ENCODE data around the gene PHIP. TPM values are rescaled to one million over a fixed set of nuclear protein-coding genes. Genes with fewer than 3 reads are reported as not detected.

PHIP gene
- total and polyA plus RNA-seq, 2 donors (not counting 3 experiments of a cell fraction or from before 2014, with no cell fraction given): 3.5 to 28.4 TPM

DNA sequence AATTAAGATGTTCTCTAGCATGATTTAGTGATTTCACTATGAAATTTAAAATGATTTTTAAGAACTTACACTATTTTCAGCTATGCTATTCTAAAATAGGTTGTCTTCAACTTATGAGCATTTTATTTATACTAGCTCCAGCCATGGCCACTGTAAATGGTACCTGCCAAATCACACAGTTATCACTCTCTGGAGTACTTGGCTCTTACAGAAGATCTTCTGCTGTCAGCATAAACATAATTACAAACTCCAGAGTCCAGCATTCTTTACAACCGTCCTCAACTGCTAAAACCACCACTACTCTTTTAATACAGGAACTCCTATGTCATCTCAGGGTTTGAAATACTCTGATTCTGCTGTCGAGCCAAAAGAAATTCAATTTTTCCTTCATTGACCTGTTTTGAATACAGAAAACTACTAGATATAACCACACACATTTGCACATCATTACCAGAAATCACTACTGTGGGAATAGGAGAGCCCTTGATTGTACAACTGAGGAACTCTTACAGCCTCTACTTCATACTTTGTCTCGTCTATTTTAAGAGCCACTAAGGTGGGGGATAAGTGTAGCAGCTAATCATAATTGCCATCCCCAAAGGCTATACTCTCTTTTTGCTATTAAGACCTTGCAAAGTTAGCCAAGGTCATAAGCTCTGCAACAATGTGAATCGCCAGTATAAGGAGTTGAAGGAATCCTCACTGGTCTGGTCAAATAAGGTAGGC is 93.7 kb downstream of the PHIP start:
- Histone ChIP-seq H3K36me3 (ENCODE audit: control insufficient read depth in 2 of 2, extremely low read depth in 1 of 2, insufficient read depth in 2 of 2, low read length in 2 of 2) (peaks cover 4 to 27% of the 10 kb centered on the region in 2 experiments), H3K4me2 (ENCODE audit: insufficient read depth, low read length) (no peak overlapping the region), H2AFZ (ENCODE audit: low read depth, low read length) (no peak overlapping the region), H3K9me1 (replicated peaks; ENCODE audit: control insufficient read depth, extremely low read depth, insufficient read depth, low read length) (no peaks in the 10 kb centered on the region), H3K9ac (replicated peaks; ENCODE audit: extremely low read depth, insufficient read depth, low read length) (no peak overlapping the region), H3K27me3 (ENCODE audit: control insufficient read depth in 2 of 2, insufficient read depth in 2 of 2, low read length in 2 of 2) (no peaks in the 10 kb centered on the region), H3K79me2 (ENCODE audit: control insufficient read depth, insufficient read depth, low read length) (no peaks in the 10 kb centered on the region), H3K4me3 (replicated peaks in 1 of 3; ENCODE audit: insufficient read depth in 1 of 3, low read depth in 1 of 3, low read length in 3 of 3) (no peak overlapping the region), H3K27ac (ENCODE audit: insufficient read depth, low read depth, low read length) (no peak overlapping the region), H3K4me1 (ENCODE audit: control insufficient read depth, extremely low read depth, insufficient read depth, low read length) (no peaks in the 10 kb centered on the region), H4K20me1 (replicated peaks; ENCODE audit: control insufficient read depth, extremely low read depth, insufficient read depth, low read length) (no peaks in the 10 kb centered on the region), H3K9me3 (replicated peaks; ENCODE audit: control insufficient read depth, insufficient read depth, low read length) (no peaks in the 10 kb centered on the region)
- FAIRE-seq: no peak
- intact Hi-C loops (cut with micrococcal nuclease): no loop called here
- CTCF ChIA-PET: no interaction called here
- TF ChIP-seq, protein P1, sequence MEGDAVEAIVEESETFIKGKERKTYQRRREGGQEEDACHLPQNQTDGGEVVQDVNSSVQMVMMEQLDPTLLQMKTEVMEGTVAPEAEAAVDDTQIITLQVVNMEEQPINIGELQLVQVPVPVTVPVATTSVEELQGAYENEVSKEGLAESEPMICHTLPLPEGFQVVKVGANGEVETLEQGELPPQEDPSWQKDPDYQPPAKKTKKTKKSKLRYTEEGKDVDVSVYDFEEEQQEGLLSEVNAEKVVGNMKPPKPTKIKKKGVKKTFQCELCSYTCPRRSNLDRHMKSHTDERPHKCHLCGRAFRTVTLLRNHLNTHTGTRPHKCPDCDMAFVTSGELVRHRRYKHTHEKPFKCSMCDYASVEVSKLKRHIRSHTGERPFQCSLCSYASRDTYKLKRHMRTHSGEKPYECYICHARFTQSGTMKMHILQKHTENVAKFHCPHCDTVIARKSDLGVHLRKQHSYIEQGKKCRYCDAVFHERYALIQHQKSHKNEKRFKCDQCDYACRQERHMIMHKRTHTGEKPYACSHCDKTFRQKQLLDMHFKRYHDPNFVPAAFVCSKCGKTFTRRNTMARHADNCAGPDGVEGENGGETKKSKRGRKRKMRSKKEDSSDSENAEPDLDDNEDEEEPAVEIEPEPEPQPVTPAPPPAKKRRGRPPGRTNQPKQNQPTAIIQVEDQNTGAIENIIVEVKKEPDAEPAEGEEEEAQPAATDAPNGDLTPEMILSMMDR (IDR thresholded peaks at IDR 0.05; ENCODE audit: extremely low read depth in 1 of 2, insufficient read depth in 1 of 2, low read depth in 1 of 2, low read length in 2 of 2): no peak
- no peak for TF ChIP-seq FOS (IDR thresholded peaks at IDR 0.05; ENCODE audit: borderline replicate concordance, insufficient read depth, low read length)
- no peak for TF ChIP-seq POLR2AphosphoS5 (IDR thresholded peaks at IDR 0.05; ENCODE audit: insufficient read depth, low read depth, low read length)
- no peak for TF ChIP-seq JUN (IDR thresholded peaks at IDR 0.05; ENCODE audit: borderline replicate concordance, insufficient read depth, insufficient read length, low read depth)
- TF ChIP-seq POLR2A (IDR thresholded peaks at IDR 0.05; ENCODE audit: low read depth, low read length): no peak
- no peak for TF ChIP-seq EZH2 (IDR thresholded peaks at IDR 0.05; ENCODE audit: borderline replicate concordance, low read depth, low read length, severe bottlenecking)
- TF ChIP-seq, protein P2, sequence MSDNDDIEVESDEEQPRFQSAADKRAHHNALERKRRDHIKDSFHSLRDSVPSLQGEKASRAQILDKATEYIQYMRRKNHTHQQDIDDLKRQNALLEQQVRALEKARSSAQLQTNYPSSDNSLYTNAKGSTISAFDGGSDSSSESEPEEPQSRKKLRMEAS (IDR thresholded peaks at IDR 0.05; ENCODE audit: insufficient read depth, insufficient read length): no peak
- no peak for TF ChIP-seq MYC (IDR thresholded peaks at IDR 0.05; ENCODE audit: low read depth, low read length)
- TF ChIP-seq GATA2 (IDR thresholded peaks at IDR 0.05; ENCODE audit: insufficient read depth, insufficient read length, low read depth, low read length): no peak
- POLR2A ChIA-PET: no interaction called here
- dilution Hi-C loops (cut with MboI; ENCODE audit: extremely low pct_ligation_motif_present, low sequenced_read_pairs): no loop called here
- no TSS peak for BruUV-seq (replicated peaks)
- DNase-seq (ENCODE audit: low read depth, low spot score): no peak

Data from endothelial cell of umbilical vein (primary cell).